Measurements from ENCODE around the gene CFAP92.

- TF ChIP-seq ZFP30 (CRISPR knock-in tag; IDR thresholded peaks at IDR 0.05) (no peak), PPARA (CRISPR knock-in tag; IDR thresholded peaks at IDR 0.05; ENCODE audit: borderline replicate concordance) (no peak), TSHZ2 (CRISPR knock-in tag; IDR thresholded peaks at IDR 0.05) (no peak), RARB (CRISPR knock-in tag; IDR thresholded peaks at IDR 0.05) (no peak)
- TF ChIP-seq, protein P1, sequence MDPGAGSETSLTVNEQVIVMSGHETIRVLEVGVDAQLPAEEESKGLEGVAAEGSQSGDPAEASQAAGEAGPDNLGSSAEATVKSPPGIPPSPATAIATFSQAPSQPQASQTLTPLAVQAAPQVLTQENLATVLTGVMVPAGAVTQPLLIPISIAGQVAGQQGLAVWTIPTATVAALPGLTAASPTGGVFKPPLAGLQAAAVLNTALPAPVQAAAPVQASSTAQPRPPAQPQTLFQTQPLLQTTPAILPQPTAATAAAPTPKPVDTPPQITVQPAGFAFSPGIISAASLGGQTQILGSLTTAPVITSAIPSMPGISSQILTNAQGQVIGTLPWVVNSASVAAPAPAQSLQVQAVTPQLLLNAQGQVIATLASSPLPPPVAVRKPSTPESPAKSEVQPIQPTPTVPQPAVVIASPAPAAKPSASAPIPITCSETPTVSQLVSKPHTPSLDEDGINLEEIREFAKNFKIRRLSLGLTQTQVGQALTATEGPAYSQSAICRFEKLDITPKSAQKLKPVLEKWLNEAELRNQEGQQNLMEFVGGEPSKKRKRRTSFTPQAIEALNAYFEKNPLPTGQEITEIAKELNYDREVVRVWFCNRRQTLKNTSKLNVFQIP (CRISPR knock-in tag; IDR thresholded peaks at IDR 0.05; ENCODE audit: borderline replicate concordance, low read depth) = no peak
These were observed 90.4 kb downstream of the CFAP92 start for GRCh38 chr3:128903501-128903900.
